HFFc6 (cell line): ENCODE measurements around the gene MEGF8. TPM values are rescaled to one million over a fixed set of nuclear protein-coding genes. Genes with fewer than 3 reads are reported as not detected.
A peak's percentile ranks its signal among the peaks of the same experiment; 100 is the strongest.

Source experiments
- DNase-seq: peaks from one replicate; pipeline ENCODE4 v3.0.0-alpha.2; 2018
- H3K27ac Mint-ChIP-seq: 2 replicates; pipeline ENCODE4 v1.8.0; 2020; ENCODE audit warnings: mild to moderate bottlenecking, mixed read lengths
- H3K27me3 Mint-ChIP-seq: 2 replicates; pipeline ENCODE4 v1.8.0; 2021; ENCODE audit warnings: mild to moderate bottlenecking, moderate library complexity, mixed read lengths; ENCODE audit not compliant: insufficient read depth
- H3K36me3 Mint-ChIP-seq: 2 replicates; pipeline ENCODE4 v1.8.0; 2021; ENCODE audit warnings: low read depth, mixed read lengths
- H3K4me1 Mint-ChIP-seq: 2 replicates; pipeline ENCODE4 v1.8.0; 2020; ENCODE audit warnings: low read depth, mixed read lengths
- H3K4me3 Mint-ChIP-seq: 2 replicates; pipeline ENCODE4 v1.8.0; 2020; ENCODE audit warnings: mild to moderate bottlenecking, moderate library complexity, mixed read lengths
- H3K9me3 Mint-ChIP-seq: 2 replicates; pipeline ENCODE4 v1.8.0; 2020; ENCODE audit warnings: mild to moderate bottlenecking, mixed read lengths
- total RNA-seq, 6 experiments: library from RNA; stranded (reverse); fragmentation: NEBNext Ultra II Directional; extraction: Animal tissue kit (Norgen Biotek cat#: 25700); gene quantifications; 2 replicates in 1 of 6; 3 replicates in 5 of 6; pipeline ENCODE4 v1.2.3, GENCODE V29; 2021
- TF ChIP-seq, protein P1 (sequence below): fragments of 200-600 bp; sonication (generic); IDR thresholded peaks from 2 replicates; pipeline ENCODE4 v1.5.0; 2021; ENCODE audit warnings: antibody characterized with exemption, mild to moderate bottlenecking

Gene MEGF8
- total RNA-seq, 6 experiments from 2014 or later, result 17.7 to 23.6 (median 18.8) TPM

DNA sequence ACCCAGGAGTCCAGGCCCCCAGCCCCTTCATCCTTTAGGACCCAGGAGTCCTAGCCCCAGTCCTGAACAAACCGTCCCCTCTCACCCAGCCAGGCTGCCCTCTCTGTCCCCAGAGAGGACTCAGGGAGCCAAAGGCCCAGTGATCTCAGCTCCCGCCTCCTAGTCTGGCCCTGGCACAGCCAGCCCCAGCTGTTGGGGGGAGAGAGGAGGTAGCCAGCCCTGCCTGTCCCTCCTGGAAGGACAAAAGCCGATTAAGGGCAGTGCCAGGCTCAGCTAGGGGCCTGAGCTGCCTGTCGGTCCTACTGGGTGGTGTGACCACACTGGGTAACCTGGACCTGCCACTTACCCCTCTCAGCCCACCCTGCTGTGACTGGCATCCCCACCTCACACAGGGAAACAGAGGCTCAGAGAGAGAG is 87.2 kb downstream of the MEGF8 start:
- Mint-ChIP-seq H3K4me1 (peaks cover 9% of the 10 kb centered on the region), H3K9me3 (no peaks in the 10 kb centered on the region), H3K4me3 (no peak overlapping the region), H3K27me3 (no peaks in the 10 kb centered on the region), H3K27ac (no peak overlapping the region), H3K36me3 (peaks cover 7% of the 10 kb centered on the region; the same call in 1 of the 2 replicates)
- TF ChIP-seq, protein P1, sequence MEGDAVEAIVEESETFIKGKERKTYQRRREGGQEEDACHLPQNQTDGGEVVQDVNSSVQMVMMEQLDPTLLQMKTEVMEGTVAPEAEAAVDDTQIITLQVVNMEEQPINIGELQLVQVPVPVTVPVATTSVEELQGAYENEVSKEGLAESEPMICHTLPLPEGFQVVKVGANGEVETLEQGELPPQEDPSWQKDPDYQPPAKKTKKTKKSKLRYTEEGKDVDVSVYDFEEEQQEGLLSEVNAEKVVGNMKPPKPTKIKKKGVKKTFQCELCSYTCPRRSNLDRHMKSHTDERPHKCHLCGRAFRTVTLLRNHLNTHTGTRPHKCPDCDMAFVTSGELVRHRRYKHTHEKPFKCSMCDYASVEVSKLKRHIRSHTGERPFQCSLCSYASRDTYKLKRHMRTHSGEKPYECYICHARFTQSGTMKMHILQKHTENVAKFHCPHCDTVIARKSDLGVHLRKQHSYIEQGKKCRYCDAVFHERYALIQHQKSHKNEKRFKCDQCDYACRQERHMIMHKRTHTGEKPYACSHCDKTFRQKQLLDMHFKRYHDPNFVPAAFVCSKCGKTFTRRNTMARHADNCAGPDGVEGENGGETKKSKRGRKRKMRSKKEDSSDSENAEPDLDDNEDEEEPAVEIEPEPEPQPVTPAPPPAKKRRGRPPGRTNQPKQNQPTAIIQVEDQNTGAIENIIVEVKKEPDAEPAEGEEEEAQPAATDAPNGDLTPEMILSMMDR, result no peak
- no peak for DNase-seq

DNA sequence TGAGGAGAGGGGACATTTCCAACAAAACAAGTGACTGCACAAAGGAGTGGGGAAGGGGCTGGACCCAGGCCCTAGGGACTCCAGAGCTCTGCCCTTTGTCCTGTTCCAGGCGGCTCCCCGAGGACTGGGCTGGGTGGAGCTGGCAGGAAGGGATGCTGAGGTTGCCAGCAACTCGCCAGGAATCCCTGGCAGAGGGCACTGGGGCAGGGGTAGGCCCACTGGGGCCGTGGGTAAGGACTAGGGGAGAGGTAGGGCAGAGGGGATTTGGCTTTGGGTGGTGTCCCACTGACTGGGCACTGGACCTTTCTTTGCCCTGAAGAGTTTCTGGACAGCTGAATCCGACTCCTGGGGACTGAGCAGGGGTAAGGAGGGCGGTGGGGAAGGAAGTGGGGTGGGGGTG is 93.9 kb downstream of the MEGF8 start:
- H3K4me1 Mint-ChIP-seq, result peaks cover 35% of the 10 kb centered on the region
- TF ChIP-seq, protein P1, result no peak
- H3K9me3 Mint-ChIP-seq, result no peaks in the 10 kb centered on the region
- no peak overlapping the region for H3K4me3 Mint-ChIP-seq
- peaks cover under 1% of the 10 kb centered on the region; the same call in 1 of the 2 replicates for H3K27me3 Mint-ChIP-seq
- H3K27ac Mint-ChIP-seq, result no peak overlapping the region
- DNase-seq, result no peak
- H3K36me3 Mint-ChIP-seq, result no peaks in the 10 kb centered on the region

DNA sequence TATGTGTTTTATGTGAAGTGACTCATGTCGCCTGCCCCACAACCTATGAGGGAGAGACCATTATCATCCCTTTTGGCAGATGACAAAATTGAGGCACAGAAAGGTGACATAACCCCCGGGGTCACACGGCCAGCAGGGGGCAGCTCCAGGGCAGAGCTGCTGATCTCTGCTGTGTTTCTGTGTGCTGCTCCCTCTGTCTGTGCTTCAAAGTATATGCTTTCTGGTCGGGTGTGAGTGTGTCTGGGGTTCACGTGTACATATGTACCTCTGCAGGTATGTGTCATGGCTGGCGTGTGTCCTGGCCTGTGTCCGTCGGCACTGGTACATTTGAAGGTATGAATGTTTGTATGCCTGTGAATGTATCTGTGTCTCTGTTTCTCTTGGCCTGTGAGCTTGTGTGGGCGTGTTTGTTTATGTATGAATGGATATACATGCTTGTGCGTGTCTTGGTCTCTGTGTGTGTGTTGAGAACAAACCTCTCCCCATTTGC is 94.7 kb downstream of the MEGF8 start:
- TF ChIP-seq, protein P1, result peak; percentile 83
- no peak overlapping the region; the same call in 1 of the 2 replicates for H3K27ac Mint-ChIP-seq

DNA sequence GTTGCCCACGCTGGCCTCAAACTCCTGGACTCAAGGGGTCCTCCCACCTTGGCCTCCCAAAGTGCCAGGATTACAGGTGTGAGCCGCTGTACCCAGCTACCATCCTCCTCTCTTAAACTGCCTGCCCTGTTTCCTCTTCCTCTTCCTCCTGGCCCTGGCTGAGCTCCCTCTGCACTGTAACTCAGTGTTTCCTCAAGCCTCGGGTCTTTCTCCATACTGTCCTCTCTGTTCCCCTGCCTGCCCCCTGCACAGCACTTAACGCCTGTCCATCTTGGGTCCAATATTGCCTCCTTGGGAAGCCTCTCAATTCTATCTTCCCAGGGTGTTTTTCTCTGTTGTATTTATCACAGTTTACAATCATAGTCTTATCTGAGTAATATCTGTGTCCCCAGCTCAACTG is 95.7 kb downstream of the MEGF8 start:
- Mint-ChIP-seq H3K4me1 (peaks cover 35% of the 10 kb centered on the region), H3K27ac (peak overlapping the region; percentile 22; the same call in 1 of the 2 replicates), H3K4me3 (no peak overlapping the region), H3K36me3 (no peaks in the 10 kb centered on the region), H3K9me3 (no peaks in the 10 kb centered on the region), H3K27me3 (peaks cover 2% of the 10 kb centered on the region; the same call in 1 of the 2 replicates)
- TF ChIP-seq, protein P1, result no peak
- DNase-seq, result no peak

More for the DNA sequence above, 94.7 kb downstream of the MEGF8 start:
- Mint-ChIP-seq H3K27me3 (peaks cover 2% of the 10 kb centered on the region; the same call in 1 of the 2 replicates), H3K4me1 (peaks cover 35% of the 10 kb centered on the region), H3K9me3 (no peaks in the 10 kb centered on the region), H3K4me3 (no peak overlapping the region), H3K36me3 (no peaks in the 10 kb centered on the region)
- DNase-seq, result peak; percentile 49

DNA sequence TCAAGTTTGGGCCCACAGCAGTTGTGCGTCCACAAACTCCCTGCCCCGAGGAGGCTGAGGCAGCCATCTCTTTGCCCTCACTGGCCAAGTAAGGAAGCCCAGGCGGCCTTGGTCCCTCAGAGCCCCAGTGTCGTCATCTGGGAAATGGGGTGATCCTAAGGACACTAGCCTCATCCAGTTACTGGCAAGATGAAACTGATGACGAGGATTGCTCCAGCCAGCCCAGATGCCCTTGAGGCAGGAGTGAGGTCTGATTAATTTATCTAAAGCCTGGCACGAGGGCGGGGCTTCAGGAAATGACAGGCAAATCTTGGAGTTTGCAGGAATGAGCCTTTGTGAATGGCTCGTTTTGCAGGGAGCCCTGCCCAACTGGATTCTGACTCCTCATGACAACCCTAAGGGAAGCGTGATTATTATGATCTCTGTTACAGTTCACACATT is 96.2 kb downstream of the MEGF8 start:
- H3K36me3 Mint-ChIP-seq, result no peaks in the 10 kb centered on the region
- H3K4me1 Mint-ChIP-seq, result peaks cover 35% of the 10 kb centered on the region
- peaks cover 2% of the 10 kb centered on the region; the same call in 1 of the 2 replicates for H3K27me3 Mint-ChIP-seq
- DNase-seq, result peak; percentile 65
- H3K9me3 Mint-ChIP-seq, result no peaks in the 10 kb centered on the region
- TF ChIP-seq, protein P1, result no peak
- H3K4me3 Mint-ChIP-seq, result peak overlapping the region; percentile 88; the same call in 1 of the 2 replicates
- peak overlapping the region; percentile 22; the same call in 1 of the 2 replicates for H3K27ac Mint-ChIP-seq
